OCI-LY3 (cell line): ENCODE data around the gene GALNT2.

Source experiments
- CTCF ChIP-seq: fragments of 200-600, 300-600 bp; sonication (generic); IDR thresholded peaks from 2 replicates; pipeline ENCODE4 v1.5.1; 2014; ENCODE audit warnings: antibody characterized with exemption, low read length, low read depth
- EZH2phosphoT487 ChIP-seq: fragments of 200-600 bp; shearing (Covaris generic); IDR thresholded peaks from 2 replicates; pipeline ENCODE4 v1.6.1; 2018; ENCODE audit warnings: antibody characterized with exemption, mixed run types, low read depth

GRCh38 chr1:230140221-230141020, 73.4 kb downstream of the GALNT2 start:
- TF ChIP-seq CTCF (no peak), EZH2phosphoT487 (no peak)
